HCT116 (cell line): ENCODE data around the gene ZER1. TPM values are rescaled to one million over a fixed set of nuclear protein-coding genes. Genes with fewer than 3 reads are reported as not detected.

ENCODE experiments used
- ATAC-seq: fragments of 200-7000 bp; cut with Tn5 transposase; 2 replicates; pipeline ENCODE4 v1.9.1; 2020; ENCODE audit warnings: mild to moderate bottlenecking, moderate library complexity
- BruUV-seq: library from RNA; stranded (reverse); fragments of 400-500 nt; replicated peaks from 2 replicates; lab custom pipeline; 2021; lab: Mats Ljungman, UMichigan
- CTCF ChIA-PET: fragments of 300-600 bp; sonication (Branson Sonifier 250); formaldehyde crosslinking; loops from one replicate; lab custom pipeline; 2021; ENCODE audit warnings: antibody characterized with exemption; lab: Charles Lee
- POLR2A ChIA-PET: fragments of 300-600, 350-600 bp; sonication (Branson Sonifier 250); formaldehyde crosslinking; loops from one replicate; lab custom pipeline; 2021; ENCODE audit warnings: antibody characterized with exemption; lab: Charles Lee
- RAD21 ChIA-PET, 2 experiments: fragments of 300-600 bp; sonication (Branson Sonifier 250); formaldehyde crosslinking; loops; one replicate each; lab custom pipeline; 2023; ENCODE audit warnings: low total read pairs in 2 of 2; ENCODE audit not compliant: uncharacterized antibody in 2 of 2, unreplicated experiment in 2 of 2, low non-redundant PET in 1 of 2; lab: Charles Lee
- DNase-seq: peaks from one replicate; pipeline ENCODE4 v3.0.0-alpha.2; 2010; ENCODE audit warnings: low read depth, low spot score
- H2AFZ ChIP-seq: fragments of 200-600 bp; shearing (Covaris generic), sonication (generic); 2 replicates; pipeline ENCODE4 v1.6.1; 2017; ENCODE audit warnings: low read depth, mixed run types, mixed read lengths, antibody characterized with exemption, low read length; ENCODE audit not compliant: poor library complexity, severe bottlenecking
- H3K27ac ChIP-seq: 2 replicates; pipeline ENCODE4 v1.5.1; 2012; ENCODE audit warnings: low read depth, low read length
- H3K27me3 ChIP-seq: fragments of 200-600 bp; sonication (generic); 2 replicates; pipeline ENCODE4 v1.6.1; 2016; ENCODE audit warnings: mixed run types, low read length, mixed read lengths; ENCODE audit not compliant: insufficient read depth
- H3K36me3 ChIP-seq, 2 experiments: fragments of 200-500 bp in 1 of 2; fragments of 200-600 bp in 1 of 2; sonication (Bioruptor generic) in 1 of 2; sonication (generic) in 1 of 2; 2 replicates each; pipeline versions ENCODE4 v1.5.1 to v1.6.1; 2014 to 2016; ENCODE audit warnings: low read length in 2 of 2, inconsistent platforms in 1 of 2, mixed read lengths in 1 of 2, mixed run types in 1 of 2; ENCODE audit not compliant: insufficient read depth in 2 of 2, control insufficient read depth in 1 of 2
- H3K4me1 ChIP-seq, 2 experiments: fragments of 200-600 bp in 1 of 2; sonication (generic) in 1 of 2; 2 replicates each; pipeline versions ENCODE4 v1.5.1 to v1.6.1; 2012 to 2017; ENCODE audit warnings: low read length in 2 of 2, inconsistent platforms in 1 of 2, mild to moderate bottlenecking in 1 of 2, mixed read lengths in 1 of 2, mixed run types in 1 of 2, moderate library complexity in 1 of 2; ENCODE audit not compliant: insufficient read depth in 2 of 2, control insufficient read depth in 1 of 2
- H3K4me2 ChIP-seq: fragments of 200-600 bp; sonication (generic); 2 replicates; pipeline ENCODE4 v1.6.1; 2017; ENCODE audit warnings: mixed run types, low read length, mixed read lengths
- H3K4me3 ChIP-seq, 2 experiments: fragments of 200-600 bp in 1 of 2; sonication (generic) in 1 of 2; replicated peaks in 1 of 2; 2 replicates each; pipeline ENCODE4 v1.5.1; 2011 to 2016; ENCODE audit warnings: low read length in 2 of 2, control low read depth in 1 of 2, low read depth in 1 of 2, mild to moderate bottlenecking in 1 of 2, mixed read lengths in 1 of 2, mixed run types in 1 of 2
- H3K79me2 ChIP-seq: fragments of 200-600 bp; sonication (generic); 2 replicates; pipeline ENCODE4 v1.6.1; 2017; ENCODE audit warnings: mild to moderate bottlenecking, mixed run types, low read length, moderate library complexity, mixed read lengths; ENCODE audit not compliant: insufficient read depth
- H3K9ac ChIP-seq: fragments of 200-600 bp; sonication (generic); 2 replicates; pipeline ENCODE4 v1.6.1; 2016; ENCODE audit warnings: low read length, mixed read lengths
- H3K9me2 ChIP-seq: fragments of 200-600 bp; sonication (generic), shearing (Covaris generic); 2 replicates; pipeline ENCODE4 v1.6.1; 2017; ENCODE audit warnings: mixed run types, mild to moderate bottlenecking, moderate library complexity; ENCODE audit not compliant: insufficient read depth
- H3K9me3 ChIP-seq, 2 experiments: fragments of 200-500 bp in 1 of 2; fragments of 200-600 bp in 1 of 2; sonication (Bioruptor generic) in 1 of 2; sonication (generic) in 1 of 2; 2 replicates each; pipeline ENCODE4 v1.6.1; 2014 to 2017; ENCODE audit warnings: low read length in 2 of 2, mixed read lengths in 2 of 2, inconsistent platforms in 1 of 2, low read depth in 1 of 2, mild to moderate bottlenecking in 1 of 2, mixed run types in 1 of 2, moderate library complexity in 1 of 2; ENCODE audit not compliant: control insufficient read depth in 1 of 2, insufficient read depth in 1 of 2
- H4K20me1 ChIP-seq: fragments of 200-600 bp; sonication (generic), shearing (Covaris generic); 2 replicates; pipeline ENCODE4 v1.6.1; 2017; ENCODE audit warnings: mixed run types, mild to moderate bottlenecking, moderate library complexity; ENCODE audit not compliant: insufficient read depth
- CBX3 ChIP-seq: IDR thresholded peaks from 2 replicates; pipeline ENCODE4 v1.6.1; 2012; ENCODE audit warnings: low read depth
- CTCF ChIP-seq, 3 experiments: fragments of 200-600 bp in 1 of 3; sonication (generic) in 1 of 3; IDR thresholded peaks in 2 of 3; conservative IDR thresholded peaks in 1 of 3; 2 replicates each; pipeline ENCODE4 v1.5.1; 2012 to 2017; ENCODE audit warnings: low read depth in 2 of 3, low read length in 2 of 3, antibody characterized with exemption in 1 of 3, borderline replicate concordance in 1 of 3, control low read depth in 1 of 3, mild to moderate bottlenecking in 1 of 3, mixed read lengths in 1 of 3, mixed run types in 1 of 3, moderate library complexity in 1 of 3; ENCODE audit not compliant: insufficient read depth in 1 of 3
- EGR1 ChIP-seq: IDR thresholded peaks from 2 replicates; pipeline ENCODE4 v1.6.1; 2012; ENCODE audit warnings: low read depth
- ELF1 ChIP-seq: IDR thresholded peaks from 2 replicates; pipeline ENCODE4 v1.6.1; 2012; ENCODE audit warnings: low read depth, borderline replicate concordance
- EZH2 ChIP-seq: fragments of 200-600 bp; sonication (generic); IDR thresholded peaks from 2 replicates; pipeline ENCODE4 v1.6.1; 2017; ENCODE audit warnings: antibody characterized with exemption, mixed run types
- SRF ChIP-seq: IDR thresholded peaks from 2 replicates; pipeline ENCODE4 v1.6.1; 2012; ENCODE audit warnings: low read depth
- ZFX ChIP-seq: fragments of 450-650 bp; IDR thresholded peaks from 2 replicates; pipeline ENCODE4 v1.6.1; 2017
- intact Hi-C: fragments of 100-400 bp; cut with micrococcal nuclease; formaldehyde crosslinking; loops from 2 replicates; pipeline ENCODE4 v1.10.0; 2022
- total RNA-seq: library from RNA; stranded (reverse); gene quantifications from one replicate; pipeline ENCODE4 v1.2.1, GENCODE V29; 2021; ENCODE audit not compliant: unreplicated experiment

Gene ZER1
- total RNA-seq, 1 experiment from 2014 or later: 18.0 TPM

DNA sequence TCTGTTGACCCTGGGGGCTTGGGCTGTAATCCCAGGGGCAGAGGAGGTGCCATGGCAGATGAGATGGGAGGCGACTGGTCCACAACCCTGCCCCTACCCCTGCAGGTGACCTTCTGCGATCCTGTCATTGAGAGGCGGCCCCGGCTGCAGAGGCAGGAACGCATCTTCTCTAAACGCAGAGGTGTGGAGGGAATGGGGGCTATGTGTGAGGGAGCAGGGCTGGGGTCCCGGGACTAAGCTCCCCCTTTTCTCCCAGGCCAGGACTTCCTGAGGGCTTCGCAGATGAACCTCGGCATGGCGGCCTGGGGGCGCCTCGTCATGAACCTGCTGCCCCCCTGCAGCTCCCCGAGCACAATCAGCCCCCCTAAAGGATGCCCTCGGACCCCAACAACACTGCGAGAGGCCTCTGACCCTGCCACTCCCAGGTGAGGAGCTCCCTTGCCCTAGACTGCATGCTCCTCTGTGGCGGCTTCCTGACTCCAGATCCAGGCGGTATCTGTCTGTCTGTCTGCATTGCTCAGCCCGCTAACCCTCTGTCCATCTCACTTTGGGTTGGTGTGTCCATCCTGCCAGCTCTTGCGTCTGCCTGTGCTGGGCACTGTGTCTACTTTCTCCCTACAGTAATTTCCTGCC, 57.7 kb downstream of the ZER1 start:
- H2AFZ ChIP-seq: no peak overlapping the region
- H4K20me1 ChIP-seq: no peaks in the 10 kb centered on the region
- H3K27me3 ChIP-seq: no peaks in the 10 kb centered on the region
- ChIA-PET RAD21 (no interaction called here), CTCF (no interaction called here), POLR2A (no interaction called here)
- no peak for TF ChIP-seq EZH2
- no peak for TF ChIP-seq EGR1
- TF ChIP-seq CTCF (IDR thresholded peaks at IDR 0.05 in 2 of 3, conservative IDR thresholded peaks at IDR 0.05 in 1 of 3; ENCODE audit: borderline replicate concordance in 1 of 3, insufficient read depth in 1 of 3, low read depth in 2 of 3, low read length in 2 of 3): no peak
- TF ChIP-seq ZFX: no peak
- no peak for TF ChIP-seq CBX3
- TF ChIP-seq ELF1: no peak
- no peak overlapping the region for H3K4me3 ChIP-seq
- no peaks in the 10 kb centered on the region for H3K4me1 ChIP-seq
- H3K79me2 ChIP-seq: no peaks in the 10 kb centered on the region
- intact Hi-C loops: no loop called here
- no TSS peak for BruUV-seq
- H3K4me2 ChIP-seq: no peak overlapping the region
- no peak overlapping the region for H3K9ac ChIP-seq
- DNase-seq (no peak), ATAC-seq (no peak)
- H3K36me3 ChIP-seq: peaks cover 5 to 11% of the 10 kb centered on the region in 2 experiments
- no peaks in the 10 kb centered on the region for H3K9me3 ChIP-seq
- no peak overlapping the region for H3K27ac ChIP-seq
- no peaks in the 10 kb centered on the region for H3K9me2 ChIP-seq

DNA sequence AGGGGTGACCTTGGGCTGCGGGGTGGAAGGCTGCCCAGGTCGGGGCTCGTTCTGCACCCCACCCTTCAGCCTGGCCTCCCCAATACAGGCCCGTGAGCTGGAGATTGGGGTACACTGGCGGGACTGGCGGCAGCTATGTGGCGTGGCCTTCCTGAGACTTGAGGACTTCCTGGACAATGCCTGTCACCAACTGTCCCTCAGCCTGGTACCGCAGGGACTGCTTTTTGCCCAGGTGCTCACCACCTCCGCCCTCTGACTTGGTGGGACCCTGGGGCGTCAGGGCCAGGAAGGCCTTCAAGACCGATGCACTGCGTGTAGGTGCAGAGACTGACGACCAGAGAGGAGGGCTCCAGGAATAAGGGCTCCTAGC, 58.3 kb downstream of the ZER1 start:
- ChIA-PET RAD21 (no interaction called here), POLR2A (no interaction called here)
- H3K4me1 ChIP-seq: no peaks in the 10 kb centered on the region

More for the DNA sequence above, 58.3 kb downstream of the ZER1 start:
- Histone ChIP-seq H3K9me3 (no peaks in the 10 kb centered on the region), H2AFZ (no peak overlapping the region), H3K79me2 (no peaks in the 10 kb centered on the region), H3K4me3 (no peak overlapping the region), H3K9ac (no peak overlapping the region), H3K27ac (no peak overlapping the region), H3K4me2 (no peak overlapping the region), H3K27me3 (no peaks in the 10 kb centered on the region), H4K20me1 (no peaks in the 10 kb centered on the region), H3K36me3 (peaks cover 5 to 11% of the 10 kb centered on the region in 2 experiments), H3K9me2 (no peaks in the 10 kb centered on the region)
- no peak for DNase-seq
- no peak for TF ChIP-seq SRF
- ATAC-seq: no peak
- BruUV-seq: no TSS peak
- intact Hi-C loops: no loop called here
- CTCF ChIA-PET: no interaction called here
